ENCODE measurements around the gene C4BPA. TPM values are rescaled to one million over a fixed set of nuclear protein-coding genes. Genes with fewer than 3 reads are reported as not detected.

The C4BPA gene
- total RNA-seq, 1 experiment from 2014 or later = not detected

DNA sequence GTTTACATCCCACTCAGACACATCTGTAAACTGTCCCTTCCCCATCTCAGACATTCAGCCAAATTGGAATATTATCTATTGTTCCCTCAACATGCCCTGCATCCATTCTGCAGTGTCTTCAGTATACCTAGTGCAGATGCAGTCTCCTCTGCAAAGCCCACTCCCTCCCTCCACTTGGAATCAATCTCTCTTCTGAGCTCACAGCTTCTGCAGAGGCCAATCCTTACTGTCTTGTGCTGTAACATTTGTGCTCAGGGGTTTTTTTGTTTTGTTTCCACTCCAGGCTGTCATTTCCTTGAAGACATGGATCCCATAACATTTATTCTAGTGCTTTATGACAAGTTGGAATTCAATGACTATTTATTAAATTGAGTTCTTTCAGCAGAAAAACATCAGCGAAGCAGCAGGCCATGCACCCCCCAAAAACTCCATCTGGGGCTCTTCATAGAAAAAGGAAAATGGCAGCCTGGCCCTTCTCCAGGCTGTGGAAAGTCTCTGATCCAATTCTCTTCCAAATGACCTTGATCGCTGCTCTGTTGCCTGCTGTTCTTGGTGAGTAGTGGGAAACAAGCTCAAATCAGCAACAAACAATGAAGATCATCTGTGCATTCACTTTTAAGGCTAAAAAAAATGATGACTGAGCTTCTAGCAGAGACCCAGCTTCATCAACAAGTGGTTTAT, 8.7 kb downstream of the C4BPA start:
- BruUV-seq (replicated peaks) = no TSS peak
- no peaks in the 10 kb centered on the region for H4K20me1 ChIP-seq (ENCODE audit: low read length)
- TF ChIP-seq EZH2phosphoT487 (IDR thresholded peaks at IDR 0.05; ENCODE audit: borderline replicate concordance, low read length) (no peak), CTCF (conservative IDR thresholded peaks at IDR 0.05; ENCODE audit: low read depth, low read length) (no peak), EZH2 (IDR thresholded peaks at IDR 0.05; ENCODE audit: low read length, unreplicated experiment) (no peak)
- no peaks in the 10 kb centered on the region for H3K9me2 ChIP-seq (replicated peaks; ENCODE audit: low read length)
- ChIA-PET POLR2A (ENCODE audit: unreplicated experiment) (no interaction called here), CTCF (interaction anchor here (0.6 kb wide), 1 partner anchor 349 kb away, joined by 3 read pairs; no protein-coding TSS in a partner anchor)
- H3K9ac ChIP-seq (ENCODE audit: low read length) = no peak overlapping the region
- H3F3A ChIP-seq (ENCODE audit: low read length, unreplicated experiment) = no peaks in the 10 kb centered on the region
- H3K4me3 ChIP-seq (ENCODE audit: low read length) = no peak overlapping the region
- H2AFZ ChIP-seq (ENCODE audit: low read length) = no peak overlapping the region
- H3K4me1 ChIP-seq (ENCODE audit: insufficient read depth, low read length) = no peaks in the 10 kb centered on the region
- no peak for DNase-seq
- no peak overlapping the region for H3K27ac ChIP-seq (ENCODE audit: low read length)
- peaks cover 3% of the 10 kb centered on the region; the same call in 1 of the 2 replicates for H3K27me3 ChIP-seq (ENCODE audit: low read length)
- no peak overlapping the region for H3K4me2 ChIP-seq (ENCODE audit: low read length)
- no peaks in the 10 kb centered on the region for H3K9me3 ChIP-seq (ENCODE audit: low read length)
- ATAC-seq = no peak
- intact Hi-C loops (cut with micrococcal nuclease) = no loop called here
- no peaks in the 10 kb centered on the region for H3K79me2 ChIP-seq (ENCODE audit: low read length)
- no peaks in the 10 kb centered on the region for H3K36me3 ChIP-seq (ENCODE audit: low read depth, low read length)

GRCh38 chr1:207115269-207115668, 11.2 kb downstream of the C4BPA start:
- CTCF ChIA-PET = no interaction called here

More at GRCh38 chr1:207115269-207115668, 11.2 kb downstream of the C4BPA start:
- no peak for DNase-seq
- Histone ChIP-seq H3F3A (ENCODE audit: low read length, unreplicated experiment) (no peaks in the 10 kb centered on the region), H3K4me2 (ENCODE audit: low read length) (no peak overlapping the region), H3K9me2 (replicated peaks; ENCODE audit: low read length) (no peaks in the 10 kb centered on the region), H3K36me3 (ENCODE audit: low read depth, low read length) (no peaks in the 10 kb centered on the region), H3K27ac (ENCODE audit: low read length) (no peak overlapping the region), H3K9me3 (ENCODE audit: low read length) (no peaks in the 10 kb centered on the region), H4K20me1 (ENCODE audit: low read length) (no peaks in the 10 kb centered on the region), H3K4me3 (ENCODE audit: low read length) (no peak overlapping the region), H3K27me3 (ENCODE audit: low read length) (peaks cover 3% of the 10 kb centered on the region; the same call in 1 of the 2 replicates), H3K4me1 (ENCODE audit: insufficient read depth, low read length) (no peaks in the 10 kb centered on the region), H2AFZ (ENCODE audit: low read length) (no peak overlapping the region), H3K9ac (ENCODE audit: low read length) (no peak overlapping the region), H3K79me2 (ENCODE audit: low read length) (no peaks in the 10 kb centered on the region)
- intact Hi-C loops (cut with micrococcal nuclease) = no loop called here
- no peak for TF ChIP-seq EZH2 (IDR thresholded peaks at IDR 0.05; ENCODE audit: low read length, unreplicated experiment)
- no peak for TF ChIP-seq EZH2phosphoT487 (IDR thresholded peaks at IDR 0.05; ENCODE audit: borderline replicate concordance, low read length)
- TF ChIP-seq CTCF (conservative IDR thresholded peaks at IDR 0.05; ENCODE audit: low read depth, low read length) = no peak
- no peak for ATAC-seq
- POLR2A ChIA-PET (ENCODE audit: unreplicated experiment) = no interaction called here
- no TSS peak for BruUV-seq (replicated peaks)
